HEK293 (cell line): Measurements from ENCODE around the gene BMS1.

Experiments
- CTCF ChIA-PET: fragments of 350-600 bp; formaldehyde crosslinking; extraction: SDS; loops from one replicate; lab custom pipeline; 2021; ENCODE audit warnings: antibody characterized with exemption; lab: Yijun Ruan, JAX
- POLR2A ChIA-PET: fragments of 300-600 bp; formaldehyde crosslinking; extraction: SDS; loops from one replicate; lab custom pipeline; 2020; ENCODE audit warnings: antibody characterized with exemption, inconsistent platforms; lab: Yijun Ruan, JAX
- H3K27ac ChIP-seq: fragments of 200-500 bp; sonication (Bioruptor generic); 2 replicates; pipeline ENCODE4 v1.5.1; 2014; ENCODE audit warnings: low read depth, low read length, control low read depth, inconsistent platforms; ENCODE audit errors: extremely low read depth
- H3K36me3 ChIP-seq, 2 experiments: fragments of 200-500 bp in 1 of 2; sonication (Bioruptor generic) in 1 of 2; 1 replicate in 1 of 2; 2 replicates in 1 of 2; pipeline ENCODE4 v1.5.1; 2014 to 2017; ENCODE audit warnings: inconsistent platforms in 2 of 2, low read length in 2 of 2; ENCODE audit not compliant: control insufficient read depth in 2 of 2, insufficient read depth in 1 of 2
- H3K4me1 ChIP-seq: fragments of 200-500 bp; sonication (Bioruptor generic); 2 replicates; pipeline ENCODE4 v1.5.1; 2014; ENCODE audit warnings: mild to moderate bottlenecking, low read length, inconsistent platforms; ENCODE audit not compliant: control insufficient read depth, insufficient read depth
- H3K4me3 ChIP-seq: 2 replicates; pipeline ENCODE4 v1.5.1; 2011; ENCODE audit warnings: low read depth, mild to moderate bottlenecking, control low read depth, low read length, moderate library complexity
- H3K9me3 ChIP-seq: fragments of 200-500 bp; sonication (Bioruptor generic); 2 replicates; pipeline ENCODE4 v1.5.1; 2014; ENCODE audit warnings: low read depth, low read length, inconsistent platforms; ENCODE audit not compliant: control insufficient read depth, insufficient read depth
- KLF1 ChIP-seq: fragments of 450-650 bp; formaldehyde crosslinking; IDR thresholded peaks from 2 replicates; pipeline ENCODE4 v1.5.1; 2016; ENCODE audit warnings: missing biosample characterization, missing genetic modification characterization
- OSR2 ChIP-seq: fragments of 450-650 bp; formaldehyde crosslinking; IDR thresholded peaks from 2 replicates; pipeline ENCODE4 v1.5.1; 2016; ENCODE audit warnings: missing biosample characterization, missing genetic modification characterization
- SETDB1 ChIP-seq: IDR thresholded peaks from one replicate; pipeline ENCODE4 v1.6.1; 2017; ENCODE audit warnings: mild to moderate bottlenecking, low read length, moderate library complexity, mixed read lengths; ENCODE audit not compliant: insufficient read length
- ZNF140 ChIP-seq: fragments of 450-650 bp; formaldehyde crosslinking; IDR thresholded peaks from 2 replicates; pipeline ENCODE4 v1.5.1; 2016; ENCODE audit warnings: missing biosample characterization, missing genetic modification characterization
- ZNF2 ChIP-seq: fragments of 450-650 bp; formaldehyde crosslinking; IDR thresholded peaks from 2 replicates; pipeline ENCODE4 v1.5.1; 2016; ENCODE audit warnings: missing biosample characterization, missing genetic modification characterization
- ZNF302 ChIP-seq: fragments of 450-650 bp; formaldehyde crosslinking; IDR thresholded peaks from 2 replicates; pipeline ENCODE4 v1.5.1; 2016; ENCODE audit warnings: missing biosample characterization, missing genetic modification characterization, low read depth
- ZNF335 ChIP-seq: fragments of 450-650 bp; formaldehyde crosslinking; conservative IDR thresholded peaks from 2 replicates; pipeline ENCODE4 v1.5.1; 2016; ENCODE audit warnings: missing biosample characterization, missing genetic modification characterization
- ZNF433 ChIP-seq: fragments of 450-650 bp; formaldehyde crosslinking; IDR thresholded peaks from 2 replicates; pipeline ENCODE4 v1.5.1; 2016; ENCODE audit warnings: missing biosample characterization, missing genetic modification characterization, low read depth
- ZNF530 ChIP-seq: fragments of 450-650 bp; formaldehyde crosslinking; IDR thresholded peaks from 2 replicates; pipeline ENCODE4 v1.5.1; 2016; ENCODE audit warnings: low read depth, missing biosample characterization, missing genetic modification characterization
- ZNF561 ChIP-seq: fragments of 450-650 bp; IDR thresholded peaks from 2 replicates; pipeline ENCODE4 v1.5.1; 2018; ENCODE audit warnings: missing biosample characterization, missing genetic modification characterization, borderline replicate concordance
- ZNF629 ChIP-seq: fragments of 450-650 bp; formaldehyde crosslinking; IDR thresholded peaks from 2 replicates; pipeline ENCODE4 v1.5.1; 2017; ENCODE audit warnings: missing biosample characterization, missing genetic modification characterization
- ZNF747 ChIP-seq: fragments of 450-650 bp; formaldehyde crosslinking; IDR thresholded peaks from 2 replicates; pipeline ENCODE4 v1.5.1; 2016; ENCODE audit warnings: missing biosample characterization, missing genetic modification characterization
- ZSCAN30 ChIP-seq: fragments of 450-650 bp; IDR thresholded peaks from 2 replicates; pipeline ENCODE4 v1.5.1; 2018; ENCODE audit warnings: missing biosample characterization, mild to moderate bottlenecking, missing genetic modification characterization, moderate library complexity
- TF ChIP-seq, protein P1 (sequence below): fragments of 450-650 bp; formaldehyde crosslinking; IDR thresholded peaks from 2 replicates; pipeline ENCODE4 v1.5.1; 2016; ENCODE audit warnings: missing biosample characterization, missing genetic modification characterization
- TF ChIP-seq, protein P2 (sequence below): fragments of 450-650 bp; formaldehyde crosslinking; IDR thresholded peaks from 2 replicates; pipeline ENCODE4 v1.5.1; 2016; ENCODE audit warnings: missing biosample characterization, missing genetic modification characterization
- TF ChIP-seq, protein P3 (sequence below): fragments of 450-650 bp; formaldehyde crosslinking; IDR thresholded peaks from 2 replicates; pipeline ENCODE4 v1.5.1; 2016; ENCODE audit warnings: missing biosample characterization, missing genetic modification characterization

Gene BMS1

DNA sequence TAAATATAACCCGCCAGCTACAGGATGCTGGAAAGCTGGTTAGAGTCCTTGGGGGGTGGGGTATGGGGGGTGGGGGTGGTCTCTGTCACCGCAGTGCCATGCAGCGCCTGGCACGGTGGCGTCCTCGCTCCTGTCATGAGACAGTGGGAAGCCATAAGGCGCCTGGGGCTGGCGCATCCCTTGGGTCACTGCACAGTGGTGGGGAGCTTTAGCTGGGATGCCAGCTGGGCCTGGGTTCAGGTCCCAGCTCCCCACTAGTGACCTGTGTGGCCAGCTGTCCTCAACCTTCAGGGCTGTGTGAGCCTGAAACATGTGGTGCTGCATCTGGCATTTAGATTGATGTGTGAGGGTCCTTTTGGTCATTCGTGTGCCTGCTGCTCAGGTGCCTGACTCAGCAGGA lies 93.9 kb downstream of the BMS1 start:
- Histone ChIP-seq H3K27ac (no peak overlapping the region), H3K9me3 (no peaks in the 10 kb centered on the region), H3K4me1 (no peaks in the 10 kb centered on the region), H3K36me3 (no peaks in the 10 kb centered on the region), H3K4me3 (no peak overlapping the region)
- CTCF ChIA-PET, result no interaction called here
- TF ChIP-seq, protein P1, sequence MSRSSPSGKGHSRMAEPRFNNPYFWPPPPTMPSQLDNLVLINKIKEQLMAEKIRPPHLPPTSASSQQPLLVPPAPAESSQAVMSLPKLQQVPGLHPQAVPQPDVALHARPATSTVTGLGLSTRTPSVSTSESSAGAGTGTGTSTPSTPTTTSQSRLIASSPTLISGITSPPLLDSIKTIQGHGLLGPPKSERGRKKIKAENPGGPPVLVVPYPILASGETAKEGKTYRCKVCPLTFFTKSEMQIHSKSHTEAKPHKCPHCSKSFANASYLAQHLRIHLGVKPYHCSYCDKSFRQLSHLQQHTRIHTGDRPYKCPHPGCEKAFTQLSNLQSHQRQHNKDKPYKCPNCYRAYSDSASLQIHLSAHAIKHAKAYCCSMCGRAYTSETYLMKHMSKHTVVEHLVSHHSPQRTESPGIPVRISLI (tag by site-specific recombination), result no peak
- TF ChIP-seq ZNF530 (tag by site-specific recombination) (no peak), SETDB1 (no peak), KLF1 (no peak), ZSCAN30 (no peak), ZNF747 (no peak), ZNF561 (tag by site-specific recombination) (no peak), ZNF302 (tag by site-specific recombination) (no peak), ZNF2 (tag by site-specific recombination) (no peak), ZNF140 (tag by site-specific recombination) (no peak), ZNF433 (no peak)
- POLR2A ChIA-PET, result no interaction called here

DNA sequence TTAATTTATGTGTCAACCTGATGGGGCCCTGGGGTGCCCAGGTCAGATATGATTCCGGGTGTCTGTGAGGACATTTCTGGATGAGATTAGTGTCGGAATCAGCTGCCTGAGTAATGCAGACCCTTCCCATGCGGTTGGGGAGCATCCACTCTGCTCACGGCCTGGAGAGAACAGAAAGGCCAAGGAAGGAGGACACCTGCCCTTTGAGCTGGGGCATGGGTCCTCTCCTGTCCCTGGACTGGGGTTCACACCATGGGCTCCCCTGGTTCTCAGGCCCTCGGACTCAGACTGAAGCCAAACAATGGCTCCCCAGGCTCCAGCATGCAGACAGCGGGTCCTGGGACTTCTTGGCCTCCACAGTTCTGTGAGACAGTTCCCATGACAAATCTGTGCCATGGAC lies 94.3 kb downstream of the BMS1 start:
- no peaks in the 10 kb centered on the region for H3K4me1 ChIP-seq
- CTCF ChIA-PET, result no interaction called here
- no peaks in the 10 kb centered on the region for H3K9me3 ChIP-seq
- no peak overlapping the region for H3K4me3 ChIP-seq
- TF ChIP-seq, protein P2, sequence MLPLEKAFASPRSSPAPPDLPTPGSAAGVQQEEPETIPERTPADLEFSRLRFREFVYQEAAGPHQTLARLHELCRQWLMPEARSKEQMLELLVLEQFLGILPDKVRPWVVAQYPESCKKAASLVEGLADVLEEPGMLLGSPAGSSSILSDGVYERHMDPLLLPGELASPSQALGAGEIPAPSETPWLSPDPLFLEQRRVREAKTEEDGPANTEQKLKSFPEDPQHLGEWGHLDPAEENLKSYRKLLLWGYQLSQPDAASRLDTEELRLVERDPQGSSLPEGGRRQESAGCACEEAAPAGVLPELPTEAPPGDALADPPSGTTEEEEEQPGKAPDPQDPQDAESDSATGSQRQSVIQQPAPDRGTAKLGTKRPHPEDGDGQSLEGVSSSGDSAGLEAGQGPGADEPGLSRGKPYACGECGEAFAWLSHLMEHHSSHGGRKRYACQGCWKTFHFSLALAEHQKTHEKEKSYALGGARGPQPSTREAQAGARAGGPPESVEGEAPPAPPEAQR (tag by site-specific recombination), result no peak
- TF ChIP-seq ZNF629 (tag by site-specific recombination), result no peak
- TF ChIP-seq, protein P3, sequence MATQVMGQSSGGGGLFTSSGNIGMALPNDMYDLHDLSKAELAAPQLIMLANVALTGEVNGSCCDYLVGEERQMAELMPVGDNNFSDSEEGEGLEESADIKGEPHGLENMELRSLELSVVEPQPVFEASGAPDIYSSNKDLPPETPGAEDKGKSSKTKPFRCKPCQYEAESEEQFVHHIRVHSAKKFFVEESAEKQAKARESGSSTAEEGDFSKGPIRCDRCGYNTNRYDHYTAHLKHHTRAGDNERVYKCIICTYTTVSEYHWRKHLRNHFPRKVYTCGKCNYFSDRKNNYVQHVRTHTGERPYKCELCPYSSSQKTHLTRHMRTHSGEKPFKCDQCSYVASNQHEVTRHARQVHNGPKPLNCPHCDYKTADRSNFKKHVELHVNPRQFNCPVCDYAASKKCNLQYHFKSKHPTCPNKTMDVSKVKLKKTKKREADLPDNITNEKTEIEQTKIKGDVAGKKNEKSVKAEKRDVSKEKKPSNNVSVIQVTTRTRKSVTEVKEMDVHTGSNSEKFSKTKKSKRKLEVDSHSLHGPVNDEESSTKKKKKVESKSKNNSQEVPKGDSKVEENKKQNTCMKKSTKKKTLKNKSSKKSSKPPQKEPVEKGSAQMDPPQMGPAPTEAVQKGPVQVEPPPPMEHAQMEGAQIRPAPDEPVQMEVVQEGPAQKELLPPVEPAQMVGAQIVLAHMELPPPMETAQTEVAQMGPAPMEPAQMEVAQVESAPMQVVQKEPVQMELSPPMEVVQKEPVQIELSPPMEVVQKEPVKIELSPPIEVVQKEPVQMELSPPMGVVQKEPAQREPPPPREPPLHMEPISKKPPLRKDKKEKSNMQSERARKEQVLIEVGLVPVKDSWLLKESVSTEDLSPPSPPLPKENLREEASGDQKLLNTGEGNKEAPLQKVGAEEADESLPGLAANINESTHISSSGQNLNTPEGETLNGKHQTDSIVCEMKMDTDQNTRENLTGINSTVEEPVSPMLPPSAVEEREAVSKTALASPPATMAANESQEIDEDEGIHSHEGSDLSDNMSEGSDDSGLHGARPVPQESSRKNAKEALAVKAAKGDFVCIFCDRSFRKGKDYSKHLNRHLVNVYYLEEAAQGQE (tag by site-specific recombination), result no peak
- no peak overlapping the region for H3K27ac ChIP-seq
- POLR2A ChIA-PET, result no interaction called here
- no peaks in the 10 kb centered on the region for H3K36me3 ChIP-seq

DNA sequence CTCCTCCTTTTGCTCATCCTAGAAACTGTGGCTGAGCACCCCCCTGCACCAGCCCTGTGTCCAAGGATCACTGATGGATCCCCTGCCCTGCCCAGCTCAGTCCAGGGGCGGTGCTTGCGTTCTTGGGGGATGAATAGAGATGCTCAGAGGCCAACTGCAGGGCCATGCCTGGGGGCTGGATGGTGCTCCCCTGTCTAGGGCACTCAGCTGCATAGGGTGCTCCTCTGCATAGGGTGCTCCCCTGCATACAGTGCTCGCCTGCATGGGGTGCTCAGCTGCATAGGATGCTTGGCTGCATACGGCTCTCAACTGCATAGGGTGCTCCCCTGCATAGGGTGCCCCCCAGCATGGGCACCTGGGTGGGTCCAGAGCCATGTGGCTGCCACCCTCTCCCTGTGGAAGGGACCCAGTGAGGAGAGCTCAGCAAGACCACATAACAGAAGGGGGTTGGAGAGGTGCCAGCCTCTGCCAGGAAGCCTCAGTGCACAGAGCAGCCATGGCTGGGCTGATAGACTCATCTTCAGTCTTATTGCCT lies 95.0 kb downstream of the BMS1 start:
- POLR2A ChIA-PET, result no interaction called here
- no peak overlapping the region for H3K4me3 ChIP-seq
- H3K36me3 ChIP-seq, result no peaks in the 10 kb centered on the region
- H3K4me1 ChIP-seq, result no peaks in the 10 kb centered on the region
- H3K27ac ChIP-seq, result no peak overlapping the region
- CTCF ChIA-PET, result no interaction called here
- H3K9me3 ChIP-seq, result no peaks in the 10 kb centered on the region
- TF ChIP-seq ZNF335 (tag by site-specific recombination) (no peak), OSR2 (tag by site-specific recombination) (no peak), ZNF2 (tag by site-specific recombination) (no peak)
- TF ChIP-seq, protein P1 (tag by site-specific recombination), result no peak
